SH-SY5Y (cell line): ENCODE data around the gene NECTIN1.

Experiments
- GATA2 ChIP-seq: IDR thresholded peaks from 2 replicates; pipeline ENCODE4 v1.6.1; 2011; ENCODE audit warnings: mild to moderate bottlenecking, low read depth, low read length
- GATA3 ChIP-seq: IDR thresholded peaks from 2 replicates; pipeline ENCODE4 v1.6.1; 2011; ENCODE audit warnings: low read depth, mild to moderate bottlenecking, low read length, moderate library complexity

NECTIN1 gene

GRCh38 chr11:119610836-119611426 lies 118.1 kb downstream of the NECTIN1 start:
- no peak for TF ChIP-seq GATA2
- no peak for TF ChIP-seq GATA3

- TF ChIP-seq GATA3 (no peak), GATA2 (no peak)
Measured at GRCh38 chr11:119608781-119609180, 120.2 kb downstream of the NECTIN1 start.

GRCh38 chr11:119608201-119608600 lies 120.8 kb downstream of the NECTIN1 start:
- TF ChIP-seq GATA3 (no peak), GATA2 (no peak)

DNA sequence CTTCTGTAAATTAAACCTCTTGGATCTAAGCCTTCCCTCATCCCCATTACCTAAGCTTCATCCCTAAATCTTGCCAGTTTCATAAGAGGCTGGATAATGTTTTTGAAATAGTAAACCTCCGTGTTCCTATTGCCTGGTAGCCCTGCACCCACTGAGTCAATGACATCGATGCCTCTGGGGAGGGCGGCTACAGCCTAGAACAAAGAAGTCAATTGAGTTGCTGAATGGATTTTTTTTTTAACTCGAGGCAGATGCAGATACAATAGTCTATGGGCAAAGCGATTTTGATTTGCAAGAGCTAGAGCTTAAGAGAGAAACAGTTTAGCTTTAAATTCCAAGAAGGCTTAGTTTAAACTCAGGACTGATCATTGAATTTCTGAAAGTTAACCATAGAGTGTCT lies 121.3 kb downstream of the NECTIN1 start:
- TF ChIP-seq GATA2 (no peak), GATA3 (no peak)

DNA sequence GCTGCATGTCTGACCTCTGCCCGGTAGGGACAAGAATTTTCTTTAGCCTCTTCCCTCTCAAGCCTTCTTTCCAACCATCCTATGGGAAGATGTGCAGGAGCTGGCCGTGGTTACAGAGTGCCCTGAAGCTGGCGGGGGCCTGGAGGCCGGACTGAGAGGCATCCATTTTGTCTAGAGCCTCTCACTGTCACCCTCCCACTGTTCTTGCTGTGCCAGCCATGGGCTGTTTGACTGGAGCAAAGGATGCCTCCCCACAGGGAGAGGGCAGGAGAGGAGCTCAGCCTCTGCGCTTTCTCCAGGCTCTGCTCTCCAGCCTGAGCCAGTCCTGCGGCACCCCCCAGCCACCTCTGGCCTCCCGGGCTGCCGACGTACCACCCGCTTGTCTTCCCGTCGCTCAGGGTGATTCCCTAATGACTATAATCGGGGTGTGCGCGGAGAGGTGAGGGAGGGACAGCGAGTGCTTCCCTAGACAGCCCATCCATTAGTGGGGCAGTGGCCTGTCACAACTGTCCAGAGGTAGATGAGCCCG lies 123.8 kb downstream of the NECTIN1 start:
- TF ChIP-seq GATA3 (no peak), GATA2 (no peak)

GRCh38 chr11:119602745-119603373 lies 126.1 kb downstream of the NECTIN1 start:
- TF ChIP-seq GATA3 (no peak), GATA2 (no peak)

- TF ChIP-seq GATA2, result no peak
- no peak for TF ChIP-seq GATA3
Measured at GRCh38 chr11:119599864-119600541, 129.0 kb downstream of the NECTIN1 start.

GRCh38 chr11:119594639-119595249 lies 134.3 kb downstream of the NECTIN1 start:
- no peak for TF ChIP-seq GATA3
- no peak for TF ChIP-seq GATA2

GRCh38 chr11:119593346-119593745 lies 135.7 kb downstream of the NECTIN1 start:
- TF ChIP-seq GATA2 (no peak), GATA3 (no peak)

DNA sequence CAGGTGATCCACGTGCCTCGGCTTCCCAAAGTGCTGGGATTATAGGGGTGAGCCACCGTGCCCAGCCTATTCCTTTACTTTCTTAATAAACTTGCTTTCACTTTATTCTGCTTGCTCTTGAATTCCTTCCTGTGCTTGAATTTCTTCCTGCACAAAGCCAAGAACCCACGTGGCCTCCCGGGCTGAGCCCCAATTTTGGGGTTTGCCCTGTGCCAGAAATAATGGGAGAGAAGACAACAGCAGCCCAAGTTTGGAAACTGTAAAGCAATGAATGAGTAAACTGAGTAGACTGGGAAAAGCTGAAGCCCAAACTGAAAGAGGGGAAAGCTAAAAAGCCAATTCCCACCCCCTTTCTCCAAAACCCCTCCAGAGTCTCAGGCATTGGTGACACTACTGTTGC lies 136.4 kb downstream of the NECTIN1 start:
- TF ChIP-seq GATA2 (no peak), GATA3 (no peak)

DNA sequence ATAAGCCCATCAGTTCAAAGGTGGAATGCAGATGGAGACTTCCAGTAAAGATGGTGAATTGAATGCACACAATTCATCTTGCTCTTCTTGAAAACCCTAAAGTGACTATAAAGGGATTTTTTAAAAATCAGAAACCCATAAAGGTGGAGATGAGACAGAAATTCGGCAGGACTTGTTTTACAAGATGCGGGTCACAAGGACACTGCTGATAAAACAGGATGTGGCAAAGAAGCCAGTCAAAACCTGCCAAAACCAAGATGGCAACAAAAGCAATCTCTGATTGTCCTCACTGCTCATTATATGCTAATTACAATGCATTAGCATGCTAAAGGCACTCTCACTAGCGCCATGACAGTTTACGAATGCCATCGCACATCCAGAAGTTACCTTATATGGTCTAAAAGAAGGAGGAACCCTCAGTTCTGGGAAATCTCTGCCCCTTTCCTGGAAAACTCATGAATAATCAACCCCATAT lies 137.1 kb downstream of the NECTIN1 start:
- no peak for TF ChIP-seq GATA3
- no peak for TF ChIP-seq GATA2

DNA sequence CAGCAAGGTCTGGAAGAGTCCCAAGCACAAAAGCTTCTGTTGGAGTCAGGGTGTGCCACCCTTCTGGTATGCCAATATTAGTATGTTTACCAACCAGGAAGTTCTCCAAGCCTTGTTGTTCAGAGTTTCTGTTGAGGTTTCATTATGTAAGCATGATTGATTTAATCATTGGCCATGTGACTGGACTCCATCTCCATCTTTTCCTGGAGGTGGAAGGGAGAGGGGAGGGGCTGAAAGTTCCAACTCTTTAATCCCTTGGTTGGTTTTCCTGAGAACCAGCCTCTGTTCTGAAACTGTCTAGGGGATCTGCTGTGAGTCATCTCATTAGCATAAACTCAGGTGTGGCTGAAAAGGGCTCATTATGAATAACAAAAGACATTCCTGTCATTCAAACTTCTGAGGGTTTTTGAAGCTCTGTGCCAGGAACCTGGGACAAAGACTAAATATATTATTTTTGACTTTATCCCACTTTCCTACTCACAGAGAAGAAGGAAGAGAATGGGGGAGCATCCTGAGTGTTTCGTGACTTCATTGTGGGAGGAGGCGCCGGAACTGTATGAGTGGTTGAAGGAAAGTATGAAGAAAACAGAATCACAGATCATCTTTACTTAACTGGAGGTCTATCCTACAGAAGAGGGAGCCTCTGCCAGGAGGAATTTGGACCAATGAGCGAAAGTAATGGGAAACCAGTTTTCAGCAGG lies 138.2 kb downstream of the NECTIN1 start:
- TF ChIP-seq GATA3 (no peak), GATA2 (no peak)

GRCh38 chr11:119589001-119589400 lies 140.0 kb downstream of the NECTIN1 start:
- no peak for TF ChIP-seq GATA3
- no peak for TF ChIP-seq GATA2
